GM19452 (cell line): ENCODE data around the gene MPPED1.

ENCODE experiments used
- ATAC-seq: cut with Tn5 transposase; IDR thresholded peaks from one replicate; pipeline ENCODE4 v1.9.1; 2021; ENCODE audit not compliant: unreplicated experiment

The MPPED1 gene

GRCh38 chr22:43535741-43536140 lies 123.9 kb downstream of the MPPED1 start:
- ATAC-seq, result no peak

- ATAC-seq, result no peak
Measured at GRCh38 chr22:43537019-43537585, 125.3 kb downstream of the MPPED1 start.

GRCh38 chr22:43539572-43540528 lies 128.0 kb downstream of the MPPED1 start:
- no peak for ATAC-seq

- ATAC-seq, result no peak
Measured at GRCh38 chr22:43540529-43540923, 128.7 kb downstream of the MPPED1 start.

GRCh38 chr22:43541022-43541421 lies 129.2 kb downstream of the MPPED1 start:
- ATAC-seq, result no peak

GRCh38 chr22:43541462-43542407 lies 129.9 kb downstream of the MPPED1 start:
- ATAC-seq, result no peak

- no peak for ATAC-seq
Measured at GRCh38 chr22:43542681-43543521, 131.1 kb downstream of the MPPED1 start.

GRCh38 chr22:43543522-43544288 lies 131.9 kb downstream of the MPPED1 start:
- ATAC-seq, result no peak

- ATAC-seq, result no peak
Measured at GRCh38 chr22:43544289-43544673, 132.5 kb downstream of the MPPED1 start.

GRCh38 chr22:43546186-43546585 lies 134.4 kb downstream of the MPPED1 start:
- ATAC-seq, result no peak

- ATAC-seq, result no peak
Measured at GRCh38 chr22:43550024-43550620, 138.3 kb downstream of the MPPED1 start.

GRCh38 chr22:43550672-43551071 lies 138.9 kb downstream of the MPPED1 start:
- ATAC-seq, result no peak

- ATAC-seq, result no peak
Measured at GRCh38 chr22:43553451-43554258, 141.8 kb downstream of the MPPED1 start.

- no peak for ATAC-seq
Measured at GRCh38 chr22:43554259-43554636, 142.4 kb downstream of the MPPED1 start.

- ATAC-seq, result no peak
Measured at GRCh38 chr22:43554694-43555365, 143.0 kb downstream of the MPPED1 start.

- ATAC-seq, result no peak
Measured at GRCh38 chr22:43555561-43556515, 144.0 kb downstream of the MPPED1 start.
